Neural cell (in vitro differentiated cells): ENCODE data around the gene BRINP1. TPM values are rescaled to one million over a fixed set of nuclear protein-coding genes. Genes with fewer than 3 reads are reported as not detected.

Experiments used
- H2AFZ ChIP-seq: fragments of 200-600, 300-800 bp; sonication (generic), shearing (Covaris generic); 2 replicates; pipeline ENCODE4 v1.6.0; 2014; ENCODE audit warnings: low read depth, mild to moderate bottlenecking, antibody characterized with exemption, low read length, moderate library complexity
- H3F3A ChIP-seq: fragments of 200-600 bp; shearing (Covaris generic); 2 replicates; pipeline ENCODE4 v1.6.1; 2016; ENCODE audit warnings: mild to moderate bottlenecking, moderate library complexity, mixed read lengths, antibody characterized with exemption, low read length; ENCODE audit not compliant: insufficient read depth, poor library complexity, severe bottlenecking
- H3K27ac ChIP-seq: fragments of 200-600, 300-800 bp; sonication (generic), shearing (Covaris generic); 2 replicates; pipeline ENCODE4 v1.5.1; 2014; ENCODE audit warnings: mild to moderate bottlenecking, low read length, moderate library complexity
- H3K27me3 ChIP-seq: fragments of 300-800, 200-600 bp; sonication (generic), shearing (Covaris generic); 2 replicates; pipeline ENCODE4 v1.6.0; 2014; ENCODE audit warnings: mild to moderate bottlenecking, low read depth, low read length, moderate library complexity; ENCODE audit not compliant: insufficient read depth
- H3K36me3 ChIP-seq: fragments of 300-800, 200-600 bp; sonication (generic), shearing (Covaris generic); 2 replicates; pipeline ENCODE4 v1.5.1; 2014; ENCODE audit warnings: mild to moderate bottlenecking, antibody characterized with exemption, low read length, moderate library complexity; ENCODE audit not compliant: insufficient read depth
- H3K4me2 ChIP-seq: fragments of 300-800, 200-600 bp; sonication (generic), shearing (Covaris generic); 2 replicates; pipeline ENCODE4 v1.6.0; 2014; ENCODE audit warnings: mild to moderate bottlenecking, low read length
- H3K4me3 ChIP-seq: fragments of 300-800, 200-600 bp; sonication (generic), shearing (Covaris generic); 2 replicates; pipeline ENCODE4 v1.5.1; 2014; ENCODE audit warnings: mild to moderate bottlenecking, low read length, moderate library complexity
- H3K79me2 ChIP-seq: fragments of 200-600 bp; shearing (Covaris generic); replicated peaks from 2 replicates; pipeline ENCODE4 v1.6.0; 2014; ENCODE audit warnings: mild to moderate bottlenecking, low read length, moderate library complexity; ENCODE audit not compliant: insufficient read depth
- H3K9ac ChIP-seq: fragments of 300-800, 200-600 bp; sonication (generic), shearing (Covaris generic); 2 replicates; pipeline ENCODE4 v1.6.1; 2016; ENCODE audit warnings: mild to moderate bottlenecking, low read length, mixed read lengths
- H3K9me2 ChIP-seq: fragments of 200-600 bp; shearing (Covaris generic); 2 replicates; pipeline ENCODE4 v1.6.1; 2016; ENCODE audit warnings: mild to moderate bottlenecking, low read length, mixed read lengths; ENCODE audit not compliant: insufficient read depth
- H3K9me3 ChIP-seq: fragments of 200-600, 300-800 bp; sonication (generic), shearing (Covaris generic); 2 replicates; pipeline ENCODE4 v1.6.1; 2016; ENCODE audit warnings: mild to moderate bottlenecking, mixed run types, low read length, moderate library complexity, mixed read lengths
- H4K20me1 ChIP-seq: fragments of 200-600 bp; shearing (Covaris generic); 2 replicates; pipeline ENCODE4 v1.6.1; 2016; ENCODE audit warnings: mild to moderate bottlenecking, mixed run types; ENCODE audit not compliant: insufficient read depth
- CTCF ChIP-seq: fragments of 450-650 bp; IDR thresholded peaks from 2 replicates; pipeline ENCODE4 v1.5.1; 2014; ENCODE audit warnings: antibody characterized with exemption, mild to moderate bottlenecking, moderate library complexity; ENCODE audit not compliant: poor library complexity, severe bottlenecking
- EP300 ChIP-seq: fragments of 450-650 bp; conservative IDR thresholded peaks from 2 replicates; pipeline ENCODE4 v1.6.1; 2014; ENCODE audit warnings: antibody characterized with exemption, mild to moderate bottlenecking, moderate library complexity; ENCODE audit not compliant: poor library complexity, severe bottlenecking
- EZH2 ChIP-seq: fragments of 200-600, 300-800 bp; shearing (Covaris generic), sonication (generic); IDR thresholded peaks from 2 replicates; pipeline ENCODE4 v1.6.1; 2014; ENCODE audit warnings: antibody characterized with exemption, low read length, borderline replicate concordance, mild to moderate bottlenecking; ENCODE audit not compliant: insufficient read depth, poor library complexity, severe bottlenecking
- MXI1 ChIP-seq: fragments of 450-650 bp; conservative IDR thresholded peaks from 2 replicates; pipeline ENCODE4 v1.6.1; 2014; ENCODE audit warnings: antibody characterized with exemption, mild to moderate bottlenecking; ENCODE audit not compliant: poor library complexity, severe bottlenecking
- POLR2AphosphoS5 ChIP-seq: IDR thresholded peaks from 2 replicates; pipeline ENCODE4 v1.6.1; 2012
- RAD21 ChIP-seq: fragments of 450-650 bp; conservative IDR thresholded peaks from 2 replicates; pipeline ENCODE4 v1.6.1; 2014; ENCODE audit warnings: antibody characterized with exemption, mild to moderate bottlenecking, moderate library complexity
- REST ChIP-seq: IDR thresholded peaks from 2 replicates; pipeline ENCODE4 v1.6.1; 2012; ENCODE audit warnings: borderline replicate concordance
- SMC3 ChIP-seq: fragments of 450-650 bp; conservative IDR thresholded peaks from 2 replicates; pipeline ENCODE4 v1.6.1; 2014; ENCODE audit warnings: antibody characterized with exemption, mild to moderate bottlenecking, moderate library complexity; ENCODE audit not compliant: poor library complexity
- TAF1 ChIP-seq: IDR thresholded peaks from 2 replicates; pipeline ENCODE4 v1.6.1; 2012; ENCODE audit warnings: low read depth
- polyA plus RNA-seq: library from polyadenylated mRNA; depleted of rRNA; stranded (reverse); fragments of >200 nt; gene quantifications from 2 replicates; pipeline ENCODE4 v1.2.3, GENCODE V29; 2014

The BRINP1 gene
- polyA plus RNA-seq, 1 donor from 2014 or later = 15.6 TPM

GRCh38 chr9:119216651-119217331 is 152.4 kb downstream of the BRINP1 start:
- Histone ChIP-seq H3K27me3 (no peaks in the 10 kb centered on the region), H3K4me3 (no peak overlapping the region), H3K9me2 (no peaks in the 10 kb centered on the region), H3K9ac (no peak overlapping the region), H2AFZ (no peak overlapping the region), H3K36me3 (no peaks in the 10 kb centered on the region), H3K9me3 (no peaks in the 10 kb centered on the region), H3K4me2 (no peak overlapping the region), H4K20me1 (no peaks in the 10 kb centered on the region), H3F3A (no peaks in the 10 kb centered on the region), H3K79me2 (no peaks in the 10 kb centered on the region), H3K27ac (no peak overlapping the region)
- TF ChIP-seq REST (no peak), CTCF (no peak), EZH2 (no peak), POLR2AphosphoS5 (no peak), TAF1 (no peak), SMC3 (no peak), RAD21 (no peak), EP300 (no peak), MXI1 (no peak)

- no peak for TF ChIP-seq TAF1
- no peak for TF ChIP-seq EP300
- no peak for TF ChIP-seq RAD21
- TF ChIP-seq SMC3 = no peak
- TF ChIP-seq MXI1 = no peak
- TF ChIP-seq REST = no peak
- no peak for TF ChIP-seq EZH2
- TF ChIP-seq POLR2AphosphoS5 = no peak
- TF ChIP-seq CTCF = no peak
- H3K27me3 ChIP-seq = no peaks in the 10 kb centered on the region
- H3K27ac ChIP-seq = no peak overlapping the region
These were observed 153.6 kb downstream of the BRINP1 start for GRCh38 chr9:119215651-119216050.

More at GRCh38 chr9:119215651-119216050, 153.6 kb downstream of the BRINP1 start:
- no peak overlapping the region for H2AFZ ChIP-seq
- no peaks in the 10 kb centered on the region for H4K20me1 ChIP-seq
- no peaks in the 10 kb centered on the region for H3K36me3 ChIP-seq
- no peak overlapping the region for H3K4me3 ChIP-seq
- H3F3A ChIP-seq = no peaks in the 10 kb centered on the region
- H3K9me3 ChIP-seq = no peaks in the 10 kb centered on the region
- no peaks in the 10 kb centered on the region for H3K79me2 ChIP-seq
- no peak overlapping the region for H3K9ac ChIP-seq
- no peaks in the 10 kb centered on the region for H3K9me2 ChIP-seq
- H3K4me2 ChIP-seq = no peak overlapping the region
